Activated CD8-positive, alpha-beta T cell treated with anti-CD3 and anti-CD28 coated beads, Interleukin-2, amount 10 ng/mL, durations not matched to agents 7 days and 5 days (primary cell): ENCODE data around the gene MINAR1. TPM values are rescaled to one million over a fixed set of nuclear protein-coding genes. Genes with fewer than 3 reads are reported as not detected.

Experiments used
- ATAC-seq: fragments of 150-1000 bp; cut with Tn5 transposase; one replicate; pipeline ENCODE4 v1.10.0; 2021; ENCODE audit warnings: moderate library complexity
- CTCF ChIA-PET: fragments of 350-600 bp; sonication (Branson Sonifier 250); formaldehyde crosslinking; loops from one replicate; lab custom pipeline; 2021; ENCODE audit warnings: antibody characterized with exemption; lab: Charles Lee
- POLR2A ChIA-PET: fragments of 350-600 bp; sonication (Branson Sonifier 250); formaldehyde crosslinking; loops from one replicate; lab custom pipeline; 2021; ENCODE audit warnings: antibody characterized with exemption; lab: Charles Lee
- DNase-seq: peaks from one replicate; pipeline ENCODE4 v3.0.0-alpha.2; 2020
- H3K27ac Mint-ChIP-seq: one replicate; pipeline ENCODE4 v1.8.0; 2021; ENCODE audit warnings: mild to moderate bottlenecking, mixed read lengths
- H3K27me3 Mint-ChIP-seq: one replicate; pipeline ENCODE4 v1.8.0; 2021; ENCODE audit warnings: low read depth, mixed read lengths
- H3K36me3 Mint-ChIP-seq: one replicate; pipeline ENCODE4 v1.8.0; 2021; ENCODE audit warnings: low read depth, mixed read lengths
- H3K4me1 Mint-ChIP-seq: one replicate; pipeline ENCODE4 v1.8.0; 2021; ENCODE audit warnings: low read depth, mixed read lengths
- H3K4me3 Mint-ChIP-seq: one replicate; pipeline ENCODE4 v1.8.0; 2021; ENCODE audit warnings: mild to moderate bottlenecking, mixed read lengths
- H3K9me3 Mint-ChIP-seq: one replicate; pipeline ENCODE4 v1.8.0; 2022; ENCODE audit warnings: mixed read lengths; ENCODE audit not compliant: insufficient read depth
- total RNA-seq, 2 experiments: library from RNA; stranded (reverse); gene quantifications; one replicate each; pipeline ENCODE4 v1.2.3, GENCODE V29; 2021

Gene MINAR1
- total RNA-seq, 2 experiments from 2014 or later, result 0.57 to 0.71 TPM

DNA sequence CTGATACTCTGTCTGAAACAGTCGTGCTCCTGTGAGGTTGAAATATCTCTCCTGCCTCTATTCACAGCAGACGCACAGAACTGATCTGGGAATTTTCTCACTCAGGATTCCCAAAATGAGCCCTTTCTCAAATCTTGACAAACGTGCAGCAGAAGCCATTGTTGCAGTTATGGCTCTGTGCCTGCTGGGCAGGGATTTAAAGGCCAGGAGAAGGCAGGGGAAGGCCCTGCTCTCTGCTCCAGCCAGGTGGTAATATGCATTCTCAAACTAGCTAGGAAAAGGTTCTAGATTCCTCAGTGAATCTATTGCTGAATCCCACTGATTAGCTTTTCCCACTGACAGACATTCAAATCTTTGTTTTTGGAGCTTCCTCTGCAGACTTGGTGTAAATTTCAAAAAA is 2.2 kb downstream of the MINAR1 start:
- ChIA-PET POLR2A (no interaction called here), CTCF (no interaction called here)
- no peak overlapping the region for H3K4me3 Mint-ChIP-seq
- ATAC-seq (no peak), DNase-seq (no peak)
- no peak overlapping the region for H3K27ac Mint-ChIP-seq
- H3K27me3 Mint-ChIP-seq, result peaks cover 52% of the 10 kb centered on the region
- H3K36me3 Mint-ChIP-seq, result no peaks in the 10 kb centered on the region
- H3K9me3 Mint-ChIP-seq, result no peaks in the 10 kb centered on the region
- H3K4me1 Mint-ChIP-seq, result peaks cover 8% of the 10 kb centered on the region

DNA sequence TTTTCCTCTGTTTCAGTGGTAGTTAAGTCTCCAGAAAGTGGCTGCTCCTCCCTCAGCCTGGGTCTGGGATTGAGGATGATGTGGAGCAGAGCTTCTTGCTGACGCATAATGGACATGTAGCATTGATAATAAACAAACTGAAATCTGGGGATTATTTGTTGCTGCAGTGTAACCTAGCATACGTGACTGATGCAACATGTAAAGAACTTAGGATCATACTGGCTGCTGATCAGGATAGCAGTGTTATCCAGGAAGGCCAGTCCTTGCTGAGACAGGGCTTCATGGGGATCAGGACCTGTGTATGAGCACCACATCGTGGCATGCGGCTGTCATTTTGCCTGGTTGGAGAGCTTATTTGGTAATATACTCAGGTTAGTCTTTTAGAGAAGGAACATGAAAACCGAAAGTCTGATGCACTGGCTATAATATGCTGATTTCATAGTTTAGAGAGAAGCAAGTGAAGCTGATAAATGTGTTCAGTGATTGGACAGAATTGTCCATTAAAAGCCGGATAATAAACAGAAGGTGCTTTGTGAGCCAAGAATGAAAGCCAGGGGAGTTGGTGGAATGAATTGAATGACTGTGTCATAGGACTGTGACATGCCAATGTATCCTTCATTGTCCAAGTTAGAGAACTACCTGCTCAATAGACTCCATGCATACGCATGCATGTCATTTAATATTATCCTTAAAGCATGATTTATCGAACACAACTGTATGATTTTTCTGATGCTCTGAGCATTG is 4.1 kb downstream of the MINAR1 start:
- CTCF ChIA-PET, result interaction anchor here (1.5 kb wide), 1 partner anchor 55 kb away, joined by 4 read pairs; no protein-coding TSS in a partner anchor
- no peaks in the 10 kb centered on the region for H3K36me3 Mint-ChIP-seq

DNA sequence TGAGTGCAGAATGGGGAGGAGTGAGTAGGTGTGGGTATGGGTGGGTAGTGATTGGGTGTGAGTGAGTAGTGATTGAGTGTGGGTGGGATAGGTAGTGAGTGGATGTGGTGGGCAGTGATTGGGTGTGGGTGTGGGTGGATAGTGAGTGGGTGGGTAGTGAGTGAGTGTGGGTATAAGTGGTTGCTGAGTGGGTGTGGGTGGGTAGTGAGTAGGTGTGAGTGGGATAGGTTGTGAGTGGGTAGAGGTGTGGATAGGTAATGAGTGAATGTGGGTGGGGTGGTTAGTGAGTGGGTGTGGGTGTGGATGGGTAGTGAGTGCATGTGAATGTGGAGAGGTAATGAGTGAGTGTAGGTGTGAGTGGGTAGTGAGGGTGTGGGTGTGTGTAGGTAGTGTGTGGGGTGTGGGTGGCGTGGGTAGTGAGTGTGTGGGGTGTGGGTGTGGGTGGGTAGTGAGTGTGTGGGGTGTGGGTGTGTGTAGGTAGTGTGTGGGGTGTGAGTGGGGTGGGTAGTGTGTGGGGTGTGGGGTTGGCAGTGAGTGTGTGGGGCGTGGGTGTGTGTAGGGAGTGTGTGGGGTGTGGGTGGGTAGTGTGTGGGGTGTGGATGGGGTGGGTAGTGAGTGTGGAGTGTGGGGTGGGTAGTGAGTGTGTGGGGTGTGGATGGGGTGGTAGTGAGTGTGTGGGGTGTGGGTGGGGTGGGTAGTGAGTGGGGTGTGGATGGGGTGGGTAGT is 5.3 kb downstream of the MINAR1 start:
- Mint-ChIP-seq H3K36me3 (no peaks in the 10 kb centered on the region), H3K9me3 (no peaks in the 10 kb centered on the region), H3K27ac (no peak overlapping the region), H3K27me3 (peaks cover 30% of the 10 kb centered on the region), H3K4me3 (no peak overlapping the region), H3K4me1 (peaks cover 3% of the 10 kb centered on the region)
- ChIA-PET CTCF (no interaction called here), POLR2A (no interaction called here)
- DNase-seq (no peak), ATAC-seq (no peak)

More for the DNA sequence above, 4.1 kb downstream of the MINAR1 start:
- Mint-ChIP-seq H3K4me1 (peaks cover 6% of the 10 kb centered on the region), H3K27me3 (peaks cover 35% of the 10 kb centered on the region), H3K9me3 (no peaks in the 10 kb centered on the region), H3K4me3 (no peak overlapping the region), H3K27ac (no peak overlapping the region)
- DNase-seq (no peak), ATAC-seq (no peak)
- POLR2A ChIA-PET, result no interaction called here

DNA sequence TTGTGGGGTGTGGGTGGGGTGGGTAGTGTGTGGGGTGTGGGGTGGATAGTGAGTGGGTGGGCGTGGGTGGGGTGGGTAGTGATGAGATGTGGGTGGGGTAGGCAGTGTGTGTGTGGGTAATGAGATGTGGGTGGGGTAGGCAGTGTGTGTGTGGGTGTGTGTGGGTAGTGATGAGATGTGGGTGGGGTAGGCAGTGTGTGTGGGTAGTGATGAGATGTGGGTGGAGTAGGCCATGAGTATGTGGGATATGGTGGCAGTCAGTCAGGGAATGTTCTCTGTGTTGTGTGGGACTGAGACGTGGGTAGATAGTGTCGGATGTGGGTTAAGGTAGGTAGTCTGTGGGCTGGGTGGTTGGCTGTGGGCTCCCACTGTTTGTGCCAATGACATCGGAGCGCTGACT is 7.1 kb downstream of the MINAR1 start:
- ATAC-seq (no peak), DNase-seq (no peak)
- no peaks in the 10 kb centered on the region for H3K4me1 Mint-ChIP-seq
- H3K27ac Mint-ChIP-seq, result no peak overlapping the region
- ChIA-PET CTCF (no interaction called here), POLR2A (no interaction called here)
- peaks cover 12% of the 10 kb centered on the region for H3K27me3 Mint-ChIP-seq
- H3K4me3 Mint-ChIP-seq, result no peak overlapping the region
- H3K36me3 Mint-ChIP-seq, result no peaks in the 10 kb centered on the region
- no peaks in the 10 kb centered on the region for H3K9me3 Mint-ChIP-seq

DNA sequence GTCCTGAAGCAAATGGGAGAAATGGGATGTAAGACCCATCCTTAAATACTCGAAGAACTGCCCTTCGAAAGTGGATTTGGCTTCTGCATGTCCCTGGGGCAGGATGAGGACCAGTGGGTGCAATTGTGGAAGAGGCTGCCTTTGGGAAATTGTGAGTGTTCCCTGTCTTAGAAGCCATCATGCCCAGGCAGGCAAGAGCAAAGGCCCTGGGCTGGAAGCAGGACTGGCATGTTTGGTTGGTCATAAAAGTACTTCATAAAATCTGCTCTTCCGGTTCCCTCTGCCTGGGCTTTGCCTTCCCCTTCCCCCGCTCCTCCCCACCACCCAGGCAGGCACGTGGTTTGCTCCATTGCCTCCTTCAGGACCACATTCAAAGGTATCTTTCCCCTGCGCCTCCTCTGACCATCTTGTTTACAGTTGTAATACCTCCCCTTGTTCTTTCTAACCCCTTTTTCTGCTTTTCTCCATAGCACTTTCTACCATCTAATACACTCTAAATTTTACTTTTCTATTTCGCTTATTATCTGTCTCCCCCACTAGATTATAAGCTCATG is 8.3 kb downstream of the MINAR1 start:
- Mint-ChIP-seq H3K27me3 (peaks cover 5% of the 10 kb centered on the region), H3K4me3 (no peak overlapping the region), H3K27ac (no peak overlapping the region), H3K36me3 (no peaks in the 10 kb centered on the region), H3K9me3 (no peaks in the 10 kb centered on the region), H3K4me1 (no peaks in the 10 kb centered on the region)
- ChIA-PET POLR2A (no interaction called here), CTCF (no interaction called here)
- DNase-seq (no peak), ATAC-seq (no peak)

DNA sequence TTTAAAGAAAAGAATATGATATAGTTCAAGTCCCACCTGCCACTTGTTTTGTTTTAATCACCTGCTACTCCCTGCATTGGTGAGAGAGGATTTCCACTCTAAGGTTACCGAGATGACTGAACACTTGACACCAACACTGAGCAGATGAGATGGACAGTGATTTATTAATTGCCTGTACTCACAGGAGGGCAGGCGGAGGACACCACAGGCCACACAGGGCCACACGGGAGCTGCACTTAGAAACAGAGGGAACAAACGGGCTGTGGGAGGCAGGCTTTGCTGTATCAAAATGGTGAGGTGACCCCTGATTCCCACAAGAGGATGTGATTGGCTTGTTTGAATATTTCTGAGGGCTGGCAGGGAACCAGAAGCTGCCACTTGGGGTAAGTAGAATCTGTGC is 10.8 kb downstream of the MINAR1 start:
- ATAC-seq (no peak), DNase-seq (no peak)
- no peaks in the 10 kb centered on the region for H3K36me3 Mint-ChIP-seq
- no peaks in the 10 kb centered on the region for H3K9me3 Mint-ChIP-seq
- CTCF ChIA-PET, result no interaction called here
- H3K27ac Mint-ChIP-seq, result no peak overlapping the region
- POLR2A ChIA-PET, result no interaction called here
- H3K4me3 Mint-ChIP-seq, result no peak overlapping the region
- H3K27me3 Mint-ChIP-seq, result peaks cover 7% of the 10 kb centered on the region
- H3K4me1 Mint-ChIP-seq, result no peaks in the 10 kb centered on the region

DNA sequence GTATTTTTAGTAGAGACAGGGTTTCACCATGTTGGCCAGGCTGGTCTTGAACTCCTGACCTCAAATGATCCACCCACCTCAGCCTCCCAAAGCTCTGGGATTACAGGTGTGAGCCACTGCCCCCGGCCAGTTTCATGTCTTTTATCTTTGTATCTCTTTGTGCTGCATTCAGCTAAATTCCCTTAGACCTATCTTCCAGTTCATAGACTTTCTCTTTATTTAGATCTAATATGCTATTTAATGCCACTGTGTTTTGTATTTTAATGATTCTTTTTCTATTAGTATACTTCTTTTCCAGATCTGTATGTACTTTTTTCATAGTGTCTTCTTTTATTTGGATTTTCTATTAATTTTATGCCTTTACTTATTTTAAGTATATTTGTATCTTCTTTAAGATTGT is 14.9 kb downstream of the MINAR1 start:
- Mint-ChIP-seq H3K36me3 (no peaks in the 10 kb centered on the region), H3K4me1 (no peaks in the 10 kb centered on the region), H3K27me3 (peaks cover 13% of the 10 kb centered on the region), H3K9me3 (no peaks in the 10 kb centered on the region), H3K4me3 (no peak overlapping the region), H3K27ac (no peak overlapping the region)
- ChIA-PET CTCF (no interaction called here), POLR2A (no interaction called here)
- ATAC-seq, result no peak
- DNase-seq, result no peak

DNA sequence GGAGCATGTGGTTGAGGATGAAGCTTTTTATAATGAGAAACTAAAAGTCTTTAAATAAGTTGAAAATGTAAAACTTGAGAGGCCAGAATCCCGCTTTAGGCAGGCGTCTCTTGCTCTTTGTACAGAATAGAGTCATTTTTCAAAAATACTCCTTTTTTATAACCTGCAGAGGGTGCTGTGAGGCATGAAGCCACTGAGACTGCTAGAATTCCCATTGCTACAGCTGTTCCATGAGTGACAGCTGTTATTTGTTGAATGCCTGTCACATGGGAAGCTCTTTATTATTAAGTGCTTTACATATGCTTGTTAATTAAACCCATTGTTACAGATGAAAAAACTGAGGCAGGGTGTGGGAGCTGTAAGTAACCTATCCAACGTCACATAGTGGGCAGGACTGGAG is 18.5 kb downstream of the MINAR1 start:
- no peak for DNase-seq
- ChIA-PET CTCF (interaction anchor here (1.2 to 1.3 kb wide), 2 partner anchors 12 to 71 kb away, joined by 3 read pairs; no protein-coding TSS in a partner anchor), POLR2A (no interaction called here)
- Mint-ChIP-seq H3K4me1 (no peaks in the 10 kb centered on the region), H3K4me3 (no peak overlapping the region), H3K36me3 (no peaks in the 10 kb centered on the region), H3K9me3 (no peaks in the 10 kb centered on the region), H3K27me3 (peaks cover 14% of the 10 kb centered on the region), H3K27ac (no peak overlapping the region)
- no peak for ATAC-seq

DNA sequence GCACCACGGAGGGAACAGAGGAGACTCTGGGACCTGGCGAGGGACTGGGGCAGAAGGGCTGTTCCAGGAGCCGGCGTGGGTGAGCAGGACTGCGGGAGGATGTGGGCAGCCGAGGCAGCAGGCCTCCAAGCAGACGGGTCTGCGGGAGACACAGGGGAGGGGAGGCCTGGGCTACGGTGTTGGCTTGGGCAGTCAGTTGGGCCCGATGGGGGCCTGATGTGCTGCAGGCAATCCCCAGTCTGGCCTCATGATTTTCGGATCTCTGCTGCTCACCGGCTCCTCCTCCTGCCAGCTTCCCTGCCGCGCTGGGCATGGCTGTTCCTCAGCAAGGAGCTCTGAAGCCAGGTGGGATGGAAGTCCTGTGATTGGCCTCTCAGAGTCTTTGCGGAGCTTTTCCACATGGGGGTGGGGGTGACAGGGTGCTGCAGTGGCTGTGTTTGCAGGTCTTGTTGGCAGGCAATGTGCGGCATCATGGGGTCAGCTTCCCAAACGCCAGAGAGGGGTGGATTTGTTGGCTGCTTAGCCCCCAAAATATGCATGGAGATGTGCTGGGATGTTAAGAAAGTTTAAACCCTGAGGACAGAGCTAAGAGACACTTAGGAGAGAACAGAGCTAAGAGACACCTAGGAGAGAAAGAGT is 19.3 kb downstream of the MINAR1 start:
- Mint-ChIP-seq H3K36me3 (no peaks in the 10 kb centered on the region), H3K27me3 (peaks cover 13% of the 10 kb centered on the region), H3K4me1 (no peaks in the 10 kb centered on the region), H3K27ac (no peak overlapping the region), H3K9me3 (no peaks in the 10 kb centered on the region), H3K4me3 (no peak overlapping the region)
- no peak for DNase-seq
- ChIA-PET CTCF (interaction anchor here (1.2 to 1.3 kb wide), 2 partner anchors 11 to 72 kb away, joined by 3 read pairs; no protein-coding TSS in a partner anchor), POLR2A (no interaction called here)
- no peak for ATAC-seq

DNA sequence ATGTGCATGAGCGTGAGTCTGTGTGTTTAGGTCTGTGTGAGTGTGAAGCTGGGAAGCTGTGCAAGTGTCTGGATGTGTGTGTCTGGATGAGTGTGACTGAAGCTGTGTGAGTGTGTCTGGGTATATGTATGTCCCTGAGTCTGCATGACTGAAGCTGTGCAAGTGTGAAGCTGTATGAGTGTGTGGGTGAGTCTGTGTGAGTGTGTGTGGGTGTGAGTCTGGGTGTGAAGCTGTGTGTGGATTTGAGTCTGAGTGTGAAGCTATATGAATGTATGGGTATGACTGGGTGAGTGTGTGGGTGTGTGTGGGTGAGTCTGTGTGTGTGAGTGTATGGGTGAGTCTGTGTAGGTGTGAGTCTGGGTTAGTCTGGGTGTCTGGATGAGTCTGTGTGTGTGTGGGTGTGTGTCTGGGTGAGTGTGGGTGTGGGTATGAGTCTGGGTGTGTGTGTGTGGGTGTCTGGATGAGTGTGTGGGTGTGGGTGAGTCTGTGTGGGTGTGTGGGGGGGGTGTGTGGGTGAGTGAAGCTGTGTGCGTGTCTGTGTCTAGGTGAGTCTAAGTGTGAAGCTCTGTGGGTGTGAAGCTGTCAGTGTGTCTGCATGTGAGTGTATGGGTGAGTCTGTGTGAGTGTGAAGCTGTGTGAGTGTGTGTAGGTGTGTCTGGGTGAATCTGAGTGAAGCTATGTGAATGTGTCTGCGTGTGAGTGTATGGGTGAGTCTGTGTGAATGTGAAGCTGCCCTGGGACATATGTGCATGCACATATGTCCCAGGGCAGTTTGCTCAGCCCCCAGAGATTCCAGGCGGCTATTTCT is 20.3 kb downstream of the MINAR1 start:
- CTCF ChIA-PET, result no interaction called here
- POLR2A ChIA-PET, result no interaction called here
- H3K4me3 Mint-ChIP-seq, result no peak overlapping the region
- H3K4me1 Mint-ChIP-seq, result no peaks in the 10 kb centered on the region
- H3K27ac Mint-ChIP-seq, result no peak overlapping the region
- no peaks in the 10 kb centered on the region for H3K36me3 Mint-ChIP-seq
- H3K27me3 Mint-ChIP-seq, result peaks cover 7% of the 10 kb centered on the region
- no peaks in the 10 kb centered on the region for H3K9me3 Mint-ChIP-seq
- no peak for DNase-seq
- ATAC-seq, result no peak

DNA sequence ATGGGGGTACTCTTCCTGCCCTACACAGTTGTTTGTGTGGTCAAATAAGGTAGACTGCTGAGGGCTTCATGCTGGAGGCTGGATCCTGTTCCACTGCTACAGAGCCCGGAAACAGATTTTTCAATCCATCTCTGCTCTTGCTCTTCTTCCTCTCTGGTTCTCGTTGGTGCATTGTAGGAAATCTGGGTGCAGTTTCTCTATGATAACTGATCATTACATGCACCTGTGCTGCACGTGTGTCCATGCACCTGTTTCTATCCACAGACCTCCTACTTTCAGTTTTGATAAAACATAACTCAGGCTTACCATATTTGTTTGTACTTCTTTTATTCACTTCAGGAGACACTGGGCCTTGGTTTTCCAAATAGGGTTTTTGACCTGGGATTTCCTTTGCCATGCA is 21.3 kb downstream of the MINAR1 start:
- Mint-ChIP-seq H3K4me3 (no peak overlapping the region), H3K27me3 (peaks cover 7% of the 10 kb centered on the region), H3K36me3 (no peaks in the 10 kb centered on the region), H3K9me3 (no peaks in the 10 kb centered on the region), H3K4me1 (no peaks in the 10 kb centered on the region), H3K27ac (no peak overlapping the region)
- ChIA-PET CTCF (no interaction called here), POLR2A (no interaction called here)
- no peak for ATAC-seq
- no peak for DNase-seq
